SK-N-SH (cell line): ENCODE data around the gene MMAB. TPM values are rescaled to one million over a fixed set of nuclear protein-coding genes. Genes with fewer than 3 reads are reported as not detected.

Experiments used
- CTCF ChIA-PET: fragments of 300-600, 350-600 bp; formaldehyde crosslinking; extraction: SDS; loops from one replicate; lab custom pipeline; 2021; lab: Yijun Ruan, JAX
- POLR2A ChIA-PET: fragments of 350-600 bp; sonication (Branson Sonifier 250); formaldehyde crosslinking; extraction: SDS; loops from one replicate; lab custom pipeline; 2020; ENCODE audit warnings: antibody characterized with exemption, inconsistent platforms; lab: Yijun Ruan, JAX
- DNase-seq: peaks from one replicate; pipeline ENCODE4 v3.0.0; 2012
- H2AFZ ChIP-seq: fragments of 200-600 bp; sonication (generic); 2 replicates; pipeline ENCODE4 v1.8.1; 2016; ENCODE audit warnings: antibody characterized with exemption, mild to moderate bottlenecking, low read depth
- H3F3A ChIP-seq: fragments of 200-600 bp; sonication (generic); replicated peaks from 2 replicates; pipeline ENCODE3; 2016; ENCODE audit warnings: antibody characterized with exemption, mild to moderate bottlenecking; ENCODE audit not compliant: insufficient read depth
- H3K27ac ChIP-seq, 2 experiments: fragments of 200-500 bp in 1 of 2; fragments of 200-600 bp in 1 of 2; sonication (Bioruptor generic) in 1 of 2; sonication (generic), shearing (Covaris generic) in 1 of 2; 2 replicates each; pipeline versions ENCODE4 v1.5.1 to v1.6.1; 2014 to 2016; ENCODE audit warnings: low read depth in 2 of 2, inconsistent platforms in 1 of 2, low read length in 1 of 2, mild to moderate bottlenecking in 1 of 2, mixed read lengths in 1 of 2
- H3K27me3 ChIP-seq: fragments of 200-600 bp; sonication (generic), shearing (Covaris generic); 2 replicates; pipeline ENCODE4 v1.6.1; 2016; ENCODE audit warnings: mixed run types; ENCODE audit not compliant: insufficient read depth
- H3K36me3 ChIP-seq, 2 experiments: fragments of 200-500 bp in 1 of 2; fragments of 200-600 bp in 1 of 2; sonication (Bioruptor generic) in 1 of 2; sonication (generic) in 1 of 2; replicated peaks in 1 of 2; 2 replicates each; pipeline versions ENCODE3 to v1.5.1; 2014 to 2016; ENCODE audit warnings: low read length in 1 of 2, mild to moderate bottlenecking in 1 of 2; ENCODE audit not compliant: insufficient read depth in 2 of 2, control insufficient read depth in 1 of 2
- H3K4me1 ChIP-seq, 2 experiments: fragments of 200-500 bp in 1 of 2; fragments of 200-600 bp in 1 of 2; sonication (Bioruptor generic) in 1 of 2; sonication (generic), shearing (Covaris generic) in 1 of 2; 2 replicates each; pipeline versions ENCODE4 v1.5.1 to v1.6.1; 2014 to 2016; ENCODE audit warnings: low read depth in 1 of 2, low read length in 1 of 2, mixed run types in 1 of 2; ENCODE audit not compliant: insufficient read depth in 2 of 2, control insufficient read depth in 1 of 2
- H3K4me2 ChIP-seq: fragments of 200-600 bp; sonication (generic), shearing (Covaris generic); 2 replicates; pipeline ENCODE4 v1.6.1; 2017; ENCODE audit warnings: mixed run types
- H3K4me3 ChIP-seq, 2 experiments: fragments of 200-500 bp in 1 of 2; fragments of 200-600 bp in 1 of 2; sonication (Bioruptor generic) in 1 of 2; sonication (generic), shearing (Covaris generic) in 1 of 2; 2 replicates each; pipeline versions ENCODE4 v1.5.1 to v1.8.1; 2014 to 2016; ENCODE audit warnings: low read depth in 2 of 2, inconsistent platforms in 1 of 2, low read length in 1 of 2, mild to moderate bottlenecking in 1 of 2, mixed read lengths in 1 of 2, moderate library complexity in 1 of 2
- H3K79me2 ChIP-seq: fragments of 200-600 bp; sonication (generic); 2 replicates; pipeline ENCODE4 v1.8.1; 2017; ENCODE audit warnings: mild to moderate bottlenecking; ENCODE audit not compliant: insufficient read depth
- H3K9ac ChIP-seq: fragments of 200-600 bp; sonication (generic); 2 replicates; pipeline ENCODE4 v1.6.1; 2017; ENCODE audit warnings: mixed run types
- H3K9me2 ChIP-seq: fragments of 200-600 bp; sonication (generic); 2 replicates; pipeline ENCODE4 v1.6.1; 2017; ENCODE audit warnings: mixed run types
- H3K9me3 ChIP-seq: fragments of 200-600 bp; sonication (generic); 2 replicates; pipeline ENCODE4 v1.6.1; 2017; ENCODE audit warnings: mixed run types, mild to moderate bottlenecking, moderate library complexity
- H4K20me1 ChIP-seq: fragments of 200-600 bp; sonication (generic); 2 replicates; pipeline ENCODE4 v1.6.1; 2017; ENCODE audit warnings: mild to moderate bottlenecking, mixed run types; ENCODE audit not compliant: insufficient read depth
- EP300 ChIP-seq, 2 experiments: IDR thresholded peaks; 2 replicates each; pipeline versions ENCODE4 v1.4.0 to v1.6.1; 2012; ENCODE audit warnings: borderline replicate concordance in 1 of 2, low read depth in 1 of 2, low read length in 1 of 2
- JUND ChIP-seq: IDR thresholded peaks from 2 replicates; pipeline ENCODE4 v1.4.0; 2012
- POLR2AphosphoS5 ChIP-seq: IDR thresholded peaks from 2 replicates; pipeline ENCODE4 v1.6.1; 2012; ENCODE audit warnings: low read depth, low read length
- TEAD4 ChIP-seq: IDR thresholded peaks from 2 replicates; pipeline ENCODE4 v1.4.0; 2012; ENCODE audit warnings: mild to moderate bottlenecking, borderline replicate concordance; ENCODE audit not compliant: insufficient read depth
- WGBS: methylation state at CpG from one replicate; pipeline ENCODE4 v1.1.6; 2017; ENCODE audit warnings: low lambda C conversion rate; 5-methylcytosine and 5-hydroxymethylcytosine counted together
- polyA plus RNA-seq, 3 experiments: library from polyadenylated mRNA; depleted of rRNA; stranded (reverse); fragments of >200 nt; gene quantifications; 2 replicates each; pipeline ENCODE4 v1.2.3, GENCODE V29; 2012
- TF ChIP-seq, protein P1 (sequence below): fragments of 200-600 bp; sonication (generic); IDR thresholded peaks from 2 replicates; pipeline ENCODE4 v1.6.1; 2017; ENCODE audit warnings: antibody characterized with exemption, mild to moderate bottlenecking, moderate library complexity
- TF ChIP-seq, protein P2 (sequence below): fragments of 150-350 bp; IDR thresholded peaks from 2 replicates; pipeline ENCODE4 v1.6.1; 2016; ENCODE audit warnings: mild to moderate bottlenecking, low read depth, low read length

MMAB gene
- polyA plus RNA-seq, 1 of the 3 experiments (the other 2 are of a cell fraction), result 15.9 TPM

DNA sequence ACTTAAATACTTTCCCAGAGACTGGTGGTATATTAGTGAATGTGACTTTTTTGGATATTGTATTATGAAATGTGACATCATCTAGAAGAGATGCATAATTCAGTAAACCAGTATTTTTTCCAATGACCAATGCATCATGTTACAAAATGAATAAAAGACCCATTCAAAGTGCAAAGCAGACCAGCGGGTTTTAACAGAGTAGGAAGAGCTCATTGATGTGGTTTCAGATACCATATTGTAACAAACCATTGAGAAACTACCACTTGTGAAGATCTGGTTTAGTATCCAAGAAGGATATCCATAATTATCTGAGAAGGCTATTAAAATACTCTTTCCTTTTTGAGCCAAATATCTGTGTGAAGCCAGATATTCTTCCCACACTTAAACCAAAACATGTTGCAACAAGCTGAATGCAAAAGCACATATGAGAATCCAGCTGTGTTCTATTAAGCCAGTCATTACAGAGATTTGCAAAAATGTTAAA is 47.9 kb upstream of the MMAB start:
- TF ChIP-seq, protein P1, sequence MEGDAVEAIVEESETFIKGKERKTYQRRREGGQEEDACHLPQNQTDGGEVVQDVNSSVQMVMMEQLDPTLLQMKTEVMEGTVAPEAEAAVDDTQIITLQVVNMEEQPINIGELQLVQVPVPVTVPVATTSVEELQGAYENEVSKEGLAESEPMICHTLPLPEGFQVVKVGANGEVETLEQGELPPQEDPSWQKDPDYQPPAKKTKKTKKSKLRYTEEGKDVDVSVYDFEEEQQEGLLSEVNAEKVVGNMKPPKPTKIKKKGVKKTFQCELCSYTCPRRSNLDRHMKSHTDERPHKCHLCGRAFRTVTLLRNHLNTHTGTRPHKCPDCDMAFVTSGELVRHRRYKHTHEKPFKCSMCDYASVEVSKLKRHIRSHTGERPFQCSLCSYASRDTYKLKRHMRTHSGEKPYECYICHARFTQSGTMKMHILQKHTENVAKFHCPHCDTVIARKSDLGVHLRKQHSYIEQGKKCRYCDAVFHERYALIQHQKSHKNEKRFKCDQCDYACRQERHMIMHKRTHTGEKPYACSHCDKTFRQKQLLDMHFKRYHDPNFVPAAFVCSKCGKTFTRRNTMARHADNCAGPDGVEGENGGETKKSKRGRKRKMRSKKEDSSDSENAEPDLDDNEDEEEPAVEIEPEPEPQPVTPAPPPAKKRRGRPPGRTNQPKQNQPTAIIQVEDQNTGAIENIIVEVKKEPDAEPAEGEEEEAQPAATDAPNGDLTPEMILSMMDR, result no peak
- TF ChIP-seq, protein P2, sequence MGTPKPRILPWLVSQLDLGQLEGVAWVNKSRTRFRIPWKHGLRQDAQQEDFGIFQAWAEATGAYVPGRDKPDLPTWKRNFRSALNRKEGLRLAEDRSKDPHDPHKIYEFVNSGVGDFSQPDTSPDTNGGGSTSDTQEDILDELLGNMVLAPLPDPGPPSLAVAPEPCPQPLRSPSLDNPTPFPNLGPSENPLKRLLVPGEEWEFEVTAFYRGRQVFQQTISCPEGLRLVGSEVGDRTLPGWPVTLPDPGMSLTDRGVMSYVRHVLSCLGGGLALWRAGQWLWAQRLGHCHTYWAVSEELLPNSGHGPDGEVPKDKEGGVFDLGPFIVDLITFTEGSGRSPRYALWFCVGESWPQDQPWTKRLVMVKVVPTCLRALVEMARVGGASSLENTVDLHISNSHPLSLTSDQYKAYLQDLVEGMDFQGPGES, result no peak
- TF ChIP-seq EP300 (IDR thresholded peaks at IDR 0.05; ENCODE audit: borderline replicate concordance in 1 of 2, low read depth in 1 of 2, low read length in 1 of 2) (peak in 1 of 2 experiments; percentile 31; a peak in 1 of 4 replicates), POLR2AphosphoS5 (no peak), TEAD4 (no peak)
- TF ChIP-seq, all 33 proteins: peak for 1
- ChIA-PET CTCF (interaction anchor here (1.0 to 5.2 kb wide), 9 partner anchors 14 to 101 kb away, joined by 3 to 33 read pairs (median 4); partner anchors contain the start of gene FAM222A), POLR2A (interaction anchor here (1.2 to 2.3 kb wide), 6 partner anchors 10 to 95 kb away, joined by 3 to 20 read pairs (median 6); no protein-coding TSS in a partner anchor)
- Histone ChIP-seq H3K9me3 (no peaks in the 10 kb centered on the region), H3K4me1 (peaks cover 0 to 82% of the 10 kb centered on the region in 2 experiments; a peak in 3 of 4 replicates), H2AFZ (no peak overlapping the region), H3K27me3 (peaks cover 23% of the 10 kb centered on the region; the same call in 1 of the 2 replicates), H3K4me2 (no peak overlapping the region), H3K79me2 (no peaks in the 10 kb centered on the region), H3K9me2 (no peaks in the 10 kb centered on the region), H3K36me3 (no peaks in the 10 kb centered on the region), H3K4me3 (no peak overlapping the region), H3K9ac (no peak overlapping the region), H3F3A (no peaks in the 10 kb centered on the region), H4K20me1 (no peaks in the 10 kb centered on the region), H3K27ac (peak overlapping the region in 1 of 2 experiments; percentile 93; a peak in 2 of 4 replicates)
- 29% methylated on average over 1 of the region's 1 CpG for WGBS
- no peak for DNase-seq

DNA sequence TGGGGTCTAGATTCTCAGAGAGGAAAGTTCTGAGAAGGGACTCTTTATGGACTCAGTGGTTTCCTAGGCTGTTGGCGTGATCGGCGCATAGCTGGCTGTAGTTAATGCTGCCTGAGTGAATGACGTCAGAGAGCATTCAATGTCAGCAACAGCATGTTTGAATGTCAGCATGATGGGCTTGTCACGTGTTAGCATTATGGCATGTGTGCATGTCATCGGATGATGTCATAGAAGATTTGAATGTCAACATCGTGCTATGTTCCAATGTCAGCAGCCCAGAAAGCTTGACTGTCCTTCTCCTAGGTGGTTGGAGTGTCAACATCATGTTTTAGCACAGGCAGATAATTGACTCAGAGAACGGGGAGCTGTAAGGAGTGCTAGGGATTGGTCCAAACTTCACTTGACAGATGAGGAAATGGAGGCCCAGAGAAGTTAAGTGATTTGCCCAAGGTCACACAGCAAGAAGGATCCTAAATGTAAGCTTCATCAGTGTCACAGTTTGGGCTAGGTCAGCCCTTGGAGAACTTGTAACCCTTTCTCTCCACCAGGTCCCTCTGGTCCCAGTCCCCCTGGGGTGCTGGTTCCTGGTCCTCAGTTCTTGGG is 45.8 kb upstream of the MMAB start:
- Histone ChIP-seq H3K36me3 (no peaks in the 10 kb centered on the region), H2AFZ (no peak overlapping the region), H3K79me2 (no peaks in the 10 kb centered on the region), H3K27me3 (peaks cover 23% of the 10 kb centered on the region; the same call in 1 of the 2 replicates), H3K4me2 (no peak overlapping the region), H3K27ac (peak overlapping the region in 1 of 2 experiments; percentile 36; a peak in 1 of 4 replicates), H3K9ac (no peak overlapping the region), H3K4me3 (no peak overlapping the region), H3K9me3 (no peaks in the 10 kb centered on the region), H4K20me1 (no peaks in the 10 kb centered on the region), H3F3A (no peaks in the 10 kb centered on the region), H3K4me1 (peaks cover 0 to 68% of the 10 kb centered on the region in 2 experiments; a peak in 3 of 4 replicates), H3K9me2 (no peaks in the 10 kb centered on the region)
- 74% methylated on average over 8 of the region's 8 CpGs for WGBS
- DNase-seq, result no peak
- no peak for TF ChIP-seq JUND
- ChIA-PET CTCF (interaction anchor here (0.8 to 5.2 kb wide), 5 partner anchors 13 to 156 kb away, joined by 3 to 33 read pairs (median 3); no protein-coding TSS in a partner anchor), POLR2A (no interaction called here)
